HG03095 (cell line): ENCODE results near the gene CERS4.

Source experiments
- ATAC-seq: cut with Tn5 transposase; IDR thresholded peaks from one replicate; pipeline ENCODE4 v1.9.1; 2021; ENCODE audit warnings: moderate library complexity; ENCODE audit not compliant: unreplicated experiment

Gene CERS4

GRCh38 chr19:8311461-8312260, 102.5 kb downstream of the CERS4 start:
- no peak for ATAC-seq
